ENCODE data around the gene AK5.

- TF ChIP-seq CTCF (IDR thresholded peaks at IDR 0.05) (no peak), EP300 (IDR thresholded peaks at IDR 0.05) (no peak), POLR2A (IDR thresholded peaks at IDR 0.05) (no peak)
These were observed 146.2 kb downstream of the AK5 start for GRCh38 chr1:77428068-77428467.

Measured in ovary (tissue), 3 donors.